ENCODE measurements around the gene LRP8.

- TF ChIP-seq CTCF (IDR thresholded peaks at IDR 0.05 in 8 of 11, conservative IDR thresholded peaks at IDR 0.05 in 3 of 11) (no peak), POLR2A (IDR thresholded peaks at IDR 0.05) (no peak)
Measured at GRCh38 chr1:53343831-53344668, 16.2 kb upstream of the LRP8 start.

Data from spleen (tissue), 7 donors.